ENCODE results near the gene TMEM250.

DNA sequence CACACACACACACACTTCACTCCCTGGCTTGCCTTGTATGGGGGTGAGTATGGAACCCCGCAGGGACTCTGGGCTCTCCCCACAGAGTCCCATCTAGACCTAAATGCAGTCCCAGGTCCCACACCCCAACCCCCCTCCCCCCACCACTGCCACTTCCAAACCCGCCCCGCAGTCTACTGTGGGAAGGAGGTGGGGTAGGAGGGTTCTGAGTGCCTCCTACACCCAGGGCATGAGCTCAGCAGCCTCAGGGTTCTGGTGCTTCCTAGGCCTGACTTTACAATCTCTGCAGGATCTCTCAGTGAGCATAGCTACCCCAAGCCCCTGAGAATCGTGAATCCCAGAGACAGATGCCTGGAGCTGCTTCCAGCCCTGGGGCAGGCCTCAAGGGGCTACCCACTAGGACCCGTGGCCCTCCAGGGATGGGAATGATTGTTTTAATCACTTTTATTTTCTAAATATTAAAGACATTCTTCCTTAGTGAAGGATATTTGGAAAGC is 22.1 kb downstream of the TMEM250 start:
- TF ChIP-seq, protein P1, sequence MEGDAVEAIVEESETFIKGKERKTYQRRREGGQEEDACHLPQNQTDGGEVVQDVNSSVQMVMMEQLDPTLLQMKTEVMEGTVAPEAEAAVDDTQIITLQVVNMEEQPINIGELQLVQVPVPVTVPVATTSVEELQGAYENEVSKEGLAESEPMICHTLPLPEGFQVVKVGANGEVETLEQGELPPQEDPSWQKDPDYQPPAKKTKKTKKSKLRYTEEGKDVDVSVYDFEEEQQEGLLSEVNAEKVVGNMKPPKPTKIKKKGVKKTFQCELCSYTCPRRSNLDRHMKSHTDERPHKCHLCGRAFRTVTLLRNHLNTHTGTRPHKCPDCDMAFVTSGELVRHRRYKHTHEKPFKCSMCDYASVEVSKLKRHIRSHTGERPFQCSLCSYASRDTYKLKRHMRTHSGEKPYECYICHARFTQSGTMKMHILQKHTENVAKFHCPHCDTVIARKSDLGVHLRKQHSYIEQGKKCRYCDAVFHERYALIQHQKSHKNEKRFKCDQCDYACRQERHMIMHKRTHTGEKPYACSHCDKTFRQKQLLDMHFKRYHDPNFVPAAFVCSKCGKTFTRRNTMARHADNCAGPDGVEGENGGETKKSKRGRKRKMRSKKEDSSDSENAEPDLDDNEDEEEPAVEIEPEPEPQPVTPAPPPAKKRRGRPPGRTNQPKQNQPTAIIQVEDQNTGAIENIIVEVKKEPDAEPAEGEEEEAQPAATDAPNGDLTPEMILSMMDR (optimal IDR thresholded peaks at IDR 0.05 in 1 of 3, IDR thresholded peaks at IDR 0.05 in 1 of 3, conservative IDR thresholded peaks at IDR 0.05 in 1 of 3; ENCODE audit: extremely low read depth in 1 of 3, insufficient read depth in 2 of 3, low read length in 3 of 3), result no peak
- no peak for TF ChIP-seq EZH2 (IDR thresholded peaks at IDR 0.05; ENCODE audit: low read length)

Measured in keratinocyte (primary cell).